Measurements from ENCODE around the gene NPAS3.

The NPAS3 gene

GRCh38 chr14:33449703-33450395, 511.2 kb downstream of the NPAS3 start:
- Mint-ChIP-seq H3K4me1 (peaks cover 11% of the 10 kb centered on the region), H3K27ac (peak overlapping the region in 1 of 3 experiments; percentile 9), H3K27me3 (ENCODE audit: low read depth) (peaks cover 3% of the 10 kb centered on the region), H3K4me3 (no peak overlapping the region), H3K36me3 (ENCODE audit: low read depth) (no peaks in the 10 kb centered on the region), H3K9me3 (peaks cover under 1% of the 10 kb centered on the region)
- TF ChIP-seq, protein P1, sequence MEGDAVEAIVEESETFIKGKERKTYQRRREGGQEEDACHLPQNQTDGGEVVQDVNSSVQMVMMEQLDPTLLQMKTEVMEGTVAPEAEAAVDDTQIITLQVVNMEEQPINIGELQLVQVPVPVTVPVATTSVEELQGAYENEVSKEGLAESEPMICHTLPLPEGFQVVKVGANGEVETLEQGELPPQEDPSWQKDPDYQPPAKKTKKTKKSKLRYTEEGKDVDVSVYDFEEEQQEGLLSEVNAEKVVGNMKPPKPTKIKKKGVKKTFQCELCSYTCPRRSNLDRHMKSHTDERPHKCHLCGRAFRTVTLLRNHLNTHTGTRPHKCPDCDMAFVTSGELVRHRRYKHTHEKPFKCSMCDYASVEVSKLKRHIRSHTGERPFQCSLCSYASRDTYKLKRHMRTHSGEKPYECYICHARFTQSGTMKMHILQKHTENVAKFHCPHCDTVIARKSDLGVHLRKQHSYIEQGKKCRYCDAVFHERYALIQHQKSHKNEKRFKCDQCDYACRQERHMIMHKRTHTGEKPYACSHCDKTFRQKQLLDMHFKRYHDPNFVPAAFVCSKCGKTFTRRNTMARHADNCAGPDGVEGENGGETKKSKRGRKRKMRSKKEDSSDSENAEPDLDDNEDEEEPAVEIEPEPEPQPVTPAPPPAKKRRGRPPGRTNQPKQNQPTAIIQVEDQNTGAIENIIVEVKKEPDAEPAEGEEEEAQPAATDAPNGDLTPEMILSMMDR (IDR thresholded peaks at IDR 0.05; ENCODE audit: unreplicated experiment in 3 of 3): no peak

- Mint-ChIP-seq H3K9me3 (no peaks in the 10 kb centered on the region), H3K27me3 (ENCODE audit: low read depth) (peaks cover 3% of the 10 kb centered on the region), H3K4me3 (no peak overlapping the region), H3K27ac (peak overlapping the region in 1 of 3 experiments; percentile 9), H3K4me1 (peaks cover 14% of the 10 kb centered on the region), H3K36me3 (ENCODE audit: low read depth) (no peaks in the 10 kb centered on the region)
- TF ChIP-seq, protein P1 (IDR thresholded peaks at IDR 0.05; ENCODE audit: unreplicated experiment in 3 of 3): no peak
Measured at GRCh38 chr14:33450416-33450815, 511.7 kb downstream of the NPAS3 start.

DNA sequence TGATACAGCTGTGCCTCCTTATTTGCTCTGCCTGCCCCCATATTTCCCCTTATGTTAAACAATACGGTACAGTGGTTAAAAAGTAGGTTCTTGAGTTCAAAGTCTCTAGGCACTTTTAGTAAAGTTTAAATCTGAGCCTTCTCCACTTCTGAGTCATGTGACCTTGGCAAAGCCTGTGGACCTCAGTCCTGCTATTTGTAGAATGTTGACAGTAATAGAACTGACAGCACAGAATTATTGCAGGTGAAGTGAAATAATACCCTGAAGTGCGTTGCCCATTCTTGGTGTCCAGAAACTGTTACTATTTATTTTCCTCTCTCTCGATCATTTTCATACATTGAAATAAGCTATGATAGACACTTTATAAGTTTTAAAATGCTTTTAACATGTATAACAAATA, 512.5 kb downstream of the NPAS3 start:
- no peaks in the 10 kb centered on the region for H3K36me3 Mint-ChIP-seq (ENCODE audit: low read depth)
- H3K4me1 Mint-ChIP-seq: peaks cover 22% of the 10 kb centered on the region
- no peaks in the 10 kb centered on the region for H3K9me3 Mint-ChIP-seq
- peak overlapping the region in 2 of 3 experiments; percentile 9 to 24 for H3K27ac Mint-ChIP-seq
- TF ChIP-seq, protein P1 (IDR thresholded peaks at IDR 0.05; ENCODE audit: unreplicated experiment in 3 of 3): no peak
- H3K27me3 Mint-ChIP-seq (ENCODE audit: low read depth): peaks cover 3% of the 10 kb centered on the region
- no peak overlapping the region for H3K4me3 Mint-ChIP-seq

- H3K27ac Mint-ChIP-seq: no peak overlapping the region
- H3K4me3 Mint-ChIP-seq: no peak overlapping the region
- H3K9me3 Mint-ChIP-seq: no peaks in the 10 kb centered on the region
- H3K27me3 Mint-ChIP-seq (ENCODE audit: low read depth): peaks cover 12% of the 10 kb centered on the region
- TF ChIP-seq, protein P1 (IDR thresholded peaks at IDR 0.05; ENCODE audit: unreplicated experiment in 3 of 3): no peak
- peaks cover 38% of the 10 kb centered on the region for H3K4me1 Mint-ChIP-seq
- no peaks in the 10 kb centered on the region for H3K36me3 Mint-ChIP-seq (ENCODE audit: low read depth)
Measured at GRCh38 chr14:33452995-33453394, 514.3 kb downstream of the NPAS3 start.

DNA sequence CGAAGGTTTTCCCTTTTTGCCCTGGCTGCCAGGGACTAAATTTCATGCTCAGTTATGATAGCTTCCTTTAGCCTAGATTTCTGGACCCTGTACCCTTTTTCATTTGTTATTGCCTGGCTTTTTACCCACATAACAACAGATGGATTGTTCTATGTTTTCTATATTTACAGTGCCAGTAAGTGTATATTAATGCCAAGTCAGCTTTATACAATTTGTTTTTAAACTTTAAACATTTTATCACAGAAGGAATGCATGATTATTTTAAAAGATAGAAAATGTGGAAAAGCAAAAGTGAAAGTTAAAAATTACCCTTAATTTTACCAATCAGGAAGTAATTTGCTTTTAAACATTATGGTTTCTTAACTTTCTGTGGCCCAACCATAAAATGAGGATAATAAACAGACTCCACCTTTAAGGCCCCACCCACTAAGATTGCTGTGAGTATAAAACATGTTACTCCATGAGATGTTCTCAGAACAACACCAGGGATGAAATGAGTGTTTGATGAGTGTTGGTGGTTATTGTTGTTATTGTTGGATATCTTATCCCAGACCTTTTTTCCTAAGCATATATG, 515.4 kb downstream of the NPAS3 start:
- no peaks in the 10 kb centered on the region for H3K9me3 Mint-ChIP-seq
- no peak overlapping the region for H3K27ac Mint-ChIP-seq
- peaks cover 38% of the 10 kb centered on the region for H3K4me1 Mint-ChIP-seq
- H3K36me3 Mint-ChIP-seq (ENCODE audit: low read depth): no peaks in the 10 kb centered on the region
- TF ChIP-seq, protein P1 (IDR thresholded peaks at IDR 0.05; ENCODE audit: unreplicated experiment in 3 of 3): no peak
- H3K27me3 Mint-ChIP-seq (ENCODE audit: low read depth): peaks cover 12% of the 10 kb centered on the region
- H3K4me3 Mint-ChIP-seq: no peak overlapping the region

- no peaks in the 10 kb centered on the region for H3K36me3 Mint-ChIP-seq (ENCODE audit: low read depth)
- H3K27ac Mint-ChIP-seq: no peak overlapping the region
- peaks cover 12% of the 10 kb centered on the region for H3K27me3 Mint-ChIP-seq (ENCODE audit: low read depth)
- no peaks in the 10 kb centered on the region for H3K9me3 Mint-ChIP-seq
- H3K4me1 Mint-ChIP-seq: peaks cover 39% of the 10 kb centered on the region
- H3K4me3 Mint-ChIP-seq: no peak overlapping the region
- TF ChIP-seq, protein P1 (IDR thresholded peaks at IDR 0.05; ENCODE audit: unreplicated experiment in 3 of 3): no peak
Measured at GRCh38 chr14:33454707-33455106, 516.0 kb downstream of the NPAS3 start.

All from nephron (organoid).